Nephron (organoid): ENCODE measurements around the gene UGT1A3.

Source experiments
- H3K27ac Mint-ChIP-seq, 3 experiments: 2 replicates each; pipeline ENCODE4 v1.8.0; 2020; ENCODE audit warnings: mixed read lengths in 3 of 3, mild to moderate bottlenecking in 2 of 3, moderate library complexity in 1 of 3
- H3K27me3 Mint-ChIP-seq: 2 replicates; pipeline ENCODE4 v1.8.0; 2021; ENCODE audit warnings: low read depth, mild to moderate bottlenecking, moderate library complexity, mixed read lengths
- H3K36me3 Mint-ChIP-seq: 2 replicates; pipeline ENCODE4 v1.8.0; 2020; ENCODE audit warnings: low read depth, mixed read lengths
- H3K4me1 Mint-ChIP-seq: 2 replicates; pipeline ENCODE4 v1.8.0; 2020; ENCODE audit warnings: mixed read lengths
- H3K4me3 Mint-ChIP-seq, 3 experiments: 2 replicates each; pipeline ENCODE4 v1.8.0; 2020; ENCODE audit warnings: mild to moderate bottlenecking in 3 of 3, mixed read lengths in 3 of 3, moderate library complexity in 2 of 3
- H3K9me3 Mint-ChIP-seq: 2 replicates; pipeline ENCODE4 v1.8.0; 2020; ENCODE audit warnings: mixed read lengths
- TF ChIP-seq, protein P1 (sequence below), 3 experiments: fragments of 200-600 bp; sonication (generic); IDR thresholded peaks; one replicate each; pipeline ENCODE4 v1.5.0; 2021; ENCODE audit warnings: antibody characterized with exemption in 3 of 3; ENCODE audit not compliant: unreplicated experiment in 3 of 3

UGT1A3 gene

DNA sequence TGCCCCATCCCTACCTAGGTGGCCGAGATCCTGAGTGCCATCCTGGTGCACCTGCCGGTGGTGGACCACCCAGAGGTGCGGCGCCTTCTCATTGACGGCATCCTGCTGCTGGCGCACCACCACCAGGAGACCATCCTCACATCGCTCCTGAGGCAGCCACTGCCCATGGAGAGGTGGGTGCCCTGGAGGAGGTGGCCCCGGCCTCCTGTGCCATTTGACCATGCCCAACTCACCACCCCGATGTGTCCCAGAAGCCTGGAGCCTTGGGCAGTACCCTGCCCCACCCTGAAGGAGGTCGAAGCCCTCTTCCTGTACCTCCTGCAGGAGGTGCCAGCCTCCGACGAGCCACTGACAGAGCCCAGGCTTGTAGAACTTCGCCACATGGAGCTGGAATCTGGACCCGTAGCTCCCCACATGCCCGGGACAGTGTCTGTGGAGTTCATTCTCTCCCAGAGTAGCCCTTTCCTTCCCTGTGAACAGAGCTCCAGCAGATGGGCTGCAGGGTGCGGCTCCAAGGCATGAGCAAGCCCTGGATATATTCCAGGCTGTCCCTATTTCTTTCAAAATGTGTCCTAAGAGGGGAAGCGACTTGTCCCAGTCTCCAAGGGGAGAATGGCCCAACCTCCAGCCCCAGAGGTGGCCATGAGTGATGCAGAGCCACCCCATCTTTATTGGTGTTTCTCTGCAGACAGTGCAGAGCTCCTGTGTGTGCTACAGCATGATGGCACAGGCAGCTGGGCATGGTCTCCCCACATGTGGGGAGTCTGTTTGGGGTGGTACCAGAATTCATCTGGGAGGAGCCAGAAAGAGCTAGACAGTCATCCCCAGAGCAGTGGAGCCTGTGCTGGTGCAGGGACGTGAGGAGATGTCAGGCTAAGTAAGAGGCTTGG, 91.3 kb downstream of the UGT1A3 start:
- H3K4me1 Mint-ChIP-seq, result no peaks in the 10 kb centered on the region
- TF ChIP-seq, protein P1, sequence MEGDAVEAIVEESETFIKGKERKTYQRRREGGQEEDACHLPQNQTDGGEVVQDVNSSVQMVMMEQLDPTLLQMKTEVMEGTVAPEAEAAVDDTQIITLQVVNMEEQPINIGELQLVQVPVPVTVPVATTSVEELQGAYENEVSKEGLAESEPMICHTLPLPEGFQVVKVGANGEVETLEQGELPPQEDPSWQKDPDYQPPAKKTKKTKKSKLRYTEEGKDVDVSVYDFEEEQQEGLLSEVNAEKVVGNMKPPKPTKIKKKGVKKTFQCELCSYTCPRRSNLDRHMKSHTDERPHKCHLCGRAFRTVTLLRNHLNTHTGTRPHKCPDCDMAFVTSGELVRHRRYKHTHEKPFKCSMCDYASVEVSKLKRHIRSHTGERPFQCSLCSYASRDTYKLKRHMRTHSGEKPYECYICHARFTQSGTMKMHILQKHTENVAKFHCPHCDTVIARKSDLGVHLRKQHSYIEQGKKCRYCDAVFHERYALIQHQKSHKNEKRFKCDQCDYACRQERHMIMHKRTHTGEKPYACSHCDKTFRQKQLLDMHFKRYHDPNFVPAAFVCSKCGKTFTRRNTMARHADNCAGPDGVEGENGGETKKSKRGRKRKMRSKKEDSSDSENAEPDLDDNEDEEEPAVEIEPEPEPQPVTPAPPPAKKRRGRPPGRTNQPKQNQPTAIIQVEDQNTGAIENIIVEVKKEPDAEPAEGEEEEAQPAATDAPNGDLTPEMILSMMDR (IDR thresholded peaks at IDR 0.05; ENCODE audit: unreplicated experiment in 3 of 3), result no peak
- no peaks in the 10 kb centered on the region for H3K9me3 Mint-ChIP-seq
- H3K36me3 Mint-ChIP-seq, result no peaks in the 10 kb centered on the region
- H3K27me3 Mint-ChIP-seq, result peaks cover 3% of the 10 kb centered on the region
- no peak overlapping the region for H3K27ac Mint-ChIP-seq
- no peak overlapping the region for H3K4me3 Mint-ChIP-seq

GRCh38 chr2:233820774-233821105, 91.9 kb downstream of the UGT1A3 start:
- TF ChIP-seq, protein P1 (IDR thresholded peaks at IDR 0.05; ENCODE audit: unreplicated experiment in 3 of 3), result no peak
- no peak overlapping the region for H3K4me3 Mint-ChIP-seq
- no peaks in the 10 kb centered on the region for H3K4me1 Mint-ChIP-seq
- H3K36me3 Mint-ChIP-seq, result no peaks in the 10 kb centered on the region
- H3K27me3 Mint-ChIP-seq, result peaks cover 3% of the 10 kb centered on the region
- H3K9me3 Mint-ChIP-seq, result peaks cover 2% of the 10 kb centered on the region
- no peak overlapping the region for H3K27ac Mint-ChIP-seq

- H3K36me3 Mint-ChIP-seq, result no peaks in the 10 kb centered on the region
- no peak overlapping the region for H3K27ac Mint-ChIP-seq
- no peaks in the 10 kb centered on the region for H3K4me1 Mint-ChIP-seq
- H3K9me3 Mint-ChIP-seq, result peaks cover 2% of the 10 kb centered on the region
- TF ChIP-seq, protein P1 (IDR thresholded peaks at IDR 0.05; ENCODE audit: unreplicated experiment in 3 of 3), result no peak
- H3K4me3 Mint-ChIP-seq, result no peak overlapping the region
- H3K27me3 Mint-ChIP-seq, result peaks cover 3% of the 10 kb centered on the region
Measured at GRCh38 chr2:233821196-233821595, 92.4 kb downstream of the UGT1A3 start.

DNA sequence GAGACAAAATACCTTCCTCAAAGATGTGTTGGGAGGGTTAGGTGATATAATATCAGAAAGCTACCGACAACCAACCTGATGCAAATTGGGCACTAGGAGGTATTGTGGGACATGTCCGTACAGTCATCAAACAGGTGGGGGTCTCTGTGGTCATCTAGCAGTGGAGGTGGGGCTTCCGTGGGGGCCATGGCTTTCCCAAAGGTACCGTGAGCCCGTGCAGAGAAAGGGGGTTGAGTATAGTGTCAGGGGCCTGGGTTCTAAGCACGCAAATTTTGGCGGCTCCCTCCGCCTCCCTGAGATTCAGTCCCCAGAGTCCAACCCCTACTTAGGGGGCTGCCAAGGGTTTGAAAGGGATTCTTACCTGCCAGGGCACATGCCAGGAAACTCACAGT, 92.9 kb downstream of the UGT1A3 start:
- Mint-ChIP-seq H3K36me3 (no peaks in the 10 kb centered on the region), H3K27me3 (no peaks in the 10 kb centered on the region), H3K27ac (no peak overlapping the region), H3K9me3 (peaks cover 2% of the 10 kb centered on the region), H3K4me3 (no peak overlapping the region), H3K4me1 (no peaks in the 10 kb centered on the region)
- TF ChIP-seq, protein P1 (IDR thresholded peaks at IDR 0.05; ENCODE audit: unreplicated experiment in 3 of 3), result no peak

GRCh38 chr2:233822101-233822771, 93.4 kb downstream of the UGT1A3 start:
- H3K9me3 Mint-ChIP-seq, result peaks cover 2% of the 10 kb centered on the region

More at GRCh38 chr2:233822101-233822771, 93.4 kb downstream of the UGT1A3 start:
- no peak overlapping the region for H3K4me3 Mint-ChIP-seq
- H3K27ac Mint-ChIP-seq, result no peak overlapping the region
- TF ChIP-seq, protein P1 (IDR thresholded peaks at IDR 0.05; ENCODE audit: unreplicated experiment in 3 of 3), result no peak
- no peaks in the 10 kb centered on the region for H3K27me3 Mint-ChIP-seq
- H3K36me3 Mint-ChIP-seq, result no peaks in the 10 kb centered on the region
- no peaks in the 10 kb centered on the region for H3K4me1 Mint-ChIP-seq
